ENCODE data around the gene FOSL2. TPM values are rescaled to one million over a fixed set of nuclear protein-coding genes. Genes with fewer than 3 reads are reported as not detected.

FOSL2 gene
- total and polyA plus RNA-seq, 3 donors from 2014 or later = 14.1 to 39.7 (median 24.3) TPM

DNA sequence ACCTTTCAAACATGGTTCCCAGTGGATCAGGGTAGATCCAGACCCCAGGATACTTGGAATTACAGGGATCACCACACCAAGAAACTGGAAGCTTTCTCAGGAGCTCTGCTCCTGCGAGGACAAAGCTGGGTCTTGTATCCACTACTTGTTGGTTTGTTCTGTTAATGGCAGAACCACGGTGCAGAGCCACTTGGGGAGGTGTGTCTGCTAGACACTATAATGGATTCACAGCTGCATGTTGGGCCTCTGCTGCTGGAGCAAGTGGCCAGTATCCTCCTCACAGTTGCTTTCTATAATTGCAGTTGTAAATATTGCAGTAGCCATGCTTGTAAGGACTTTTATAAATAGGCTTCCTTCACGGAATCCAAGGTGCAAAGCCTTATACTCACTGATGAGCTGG is 12.9 kb downstream of the FOSL2 start:
- intact Hi-C loops (cut with DNase I; ENCODE audit: low total_unique reads) = no loop called here

GRCh38 chr2:28406276-28407096 is 13.8 kb downstream of the FOSL2 start:
- Histone ChIP-seq H3K4me1 (peaks cover 4% of the 10 kb centered on the region), H3K27me3 (no peaks in the 10 kb centered on the region), H3K9me3 (no peaks in the 10 kb centered on the region), H3K36me3 (ENCODE audit: low read depth, missing control alignments) (no peaks in the 10 kb centered on the region), H3K27ac (peak overlapping the region in 1 of 2 donors; percentile 45), H3K4me3 (no peak overlapping the region)
- no peak for DNase-seq
- TF ChIP-seq CTCF (IDR thresholded peaks at IDR 0.05) (no peak), POLR2A (IDR thresholded peaks at IDR 0.05) (no peak)
- intact Hi-C loops (cut with DNase I; ENCODE audit: low total_unique reads) = no loop called here
- 81 to 89% methylated on average over 10 to 16 of the region's 16 CpGs for WGBS, 2 donors

More for the DNA sequence above, 12.9 kb downstream of the FOSL2 start:
- H3K36me3 ChIP-seq (ENCODE audit: low read depth, missing control alignments) = no peaks in the 10 kb centered on the region
- no peaks in the 10 kb centered on the region for H3K9me3 ChIP-seq
- H3K4me1 ChIP-seq = peaks cover 4% of the 10 kb centered on the region
- no peak for TF ChIP-seq POLR2A (IDR thresholded peaks at IDR 0.05)
- no peak for TF ChIP-seq CTCF (IDR thresholded peaks at IDR 0.05)
- WGBS, 2 donors = 89 to 93% methylated on average over 3 of the region's 3 CpGs
- H3K4me3 ChIP-seq = no peak overlapping the region
- H3K27me3 ChIP-seq = no peaks in the 10 kb centered on the region
- DNase-seq = no peak
- H3K27ac ChIP-seq = no peak overlapping the region

DNA sequence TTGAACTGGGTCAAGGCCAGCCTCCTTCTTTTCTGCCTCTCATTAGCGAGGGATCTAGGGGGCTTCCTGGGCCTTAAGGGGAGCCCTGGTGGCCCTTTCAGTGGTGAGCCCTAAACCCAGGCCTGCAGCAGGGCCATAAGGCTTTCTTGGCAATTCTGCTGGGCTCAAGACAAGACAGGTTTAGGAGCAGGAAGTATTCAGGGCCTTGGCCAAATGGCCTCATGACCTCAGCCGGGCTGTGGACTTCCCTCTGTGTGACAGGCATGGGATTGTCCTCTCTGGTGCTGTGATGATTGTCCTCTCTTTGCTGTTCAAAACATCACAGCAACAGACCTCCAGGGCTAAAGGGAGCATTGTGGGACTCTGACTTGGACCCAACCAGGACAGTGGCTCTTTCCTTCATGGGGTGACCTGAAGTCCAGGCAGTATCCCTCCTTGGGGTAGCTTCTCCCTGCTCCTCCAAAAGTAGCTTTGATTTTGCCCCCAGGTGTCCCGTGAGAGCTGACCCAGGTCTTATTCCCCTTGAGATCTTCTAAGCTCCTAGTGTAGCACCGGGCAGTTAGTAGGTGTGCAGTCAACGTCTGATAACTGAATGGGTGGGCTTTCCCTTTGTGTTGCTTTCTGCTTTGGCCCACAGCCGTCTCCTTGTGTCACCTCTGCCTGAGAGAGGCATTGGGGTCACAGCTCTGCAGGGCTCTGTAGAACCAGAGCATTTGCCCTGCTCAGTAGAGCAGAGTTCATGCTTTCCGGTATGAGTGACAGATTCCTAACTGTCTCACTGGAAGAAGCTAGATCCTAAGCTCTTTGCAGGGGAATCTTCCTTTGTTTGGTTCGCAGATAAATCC is 14.7 kb downstream of the FOSL2 start:
- H3K36me3 ChIP-seq (ENCODE audit: low read depth, missing control alignments) = no peaks in the 10 kb centered on the region
- no peak for DNase-seq

GRCh38 chr2:28407976-28408690 is 15.5 kb downstream of the FOSL2 start:
- no peak for DNase-seq
- Histone ChIP-seq H3K36me3 (ENCODE audit: low read depth, missing control alignments) (no peaks in the 10 kb centered on the region), H3K27ac (no peak overlapping the region), H3K4me1 (peaks cover 6% of the 10 kb centered on the region), H3K27me3 (no peaks in the 10 kb centered on the region), H3K4me3 (no peak overlapping the region), H3K9me3 (no peaks in the 10 kb centered on the region)
- 53 to 76% methylated on average over 5 of the region's 5 CpGs for WGBS, 2 donors
- intact Hi-C loops (cut with DNase I; ENCODE audit: low total_unique reads) = no loop called here
- TF ChIP-seq CTCF (IDR thresholded peaks at IDR 0.05) (no peak), POLR2A (IDR thresholded peaks at IDR 0.05) (no peak)

More for the DNA sequence above, 14.7 kb downstream of the FOSL2 start:
- TF ChIP-seq POLR2A (IDR thresholded peaks at IDR 0.05) (no peak), CTCF (IDR thresholded peaks at IDR 0.05) (no peak)
- H3K9me3 ChIP-seq = no peaks in the 10 kb centered on the region
- intact Hi-C loops (cut with DNase I; ENCODE audit: low total_unique reads) = no loop called here
- H3K4me3 ChIP-seq = no peak overlapping the region
- peaks cover 4% of the 10 kb centered on the region for H3K4me1 ChIP-seq
- 81 to 94% methylated on average over 6 to 8 of the region's 8 CpGs for WGBS, 2 donors
- H3K27me3 ChIP-seq = no peaks in the 10 kb centered on the region
- H3K27ac ChIP-seq = peak overlapping the region in 1 of 2 donors; percentile 45
